Measurements from ENCODE around the gene ETFA. TPM values are rescaled to one million over a fixed set of nuclear protein-coding genes. Genes with fewer than 3 reads are reported as not detected.

Gene ETFA
- total and polyA plus RNA-seq, 10 of the 15 experiments (the other 5 are each of a cell fraction or from before 2014, with no cell fraction given), result 114 to 331 (median 152) TPM

GRCh38 chr15:76192715-76193114 is 118.6 kb downstream of the ETFA start (continued):
- TF ChIP-seq, protein P1, sequence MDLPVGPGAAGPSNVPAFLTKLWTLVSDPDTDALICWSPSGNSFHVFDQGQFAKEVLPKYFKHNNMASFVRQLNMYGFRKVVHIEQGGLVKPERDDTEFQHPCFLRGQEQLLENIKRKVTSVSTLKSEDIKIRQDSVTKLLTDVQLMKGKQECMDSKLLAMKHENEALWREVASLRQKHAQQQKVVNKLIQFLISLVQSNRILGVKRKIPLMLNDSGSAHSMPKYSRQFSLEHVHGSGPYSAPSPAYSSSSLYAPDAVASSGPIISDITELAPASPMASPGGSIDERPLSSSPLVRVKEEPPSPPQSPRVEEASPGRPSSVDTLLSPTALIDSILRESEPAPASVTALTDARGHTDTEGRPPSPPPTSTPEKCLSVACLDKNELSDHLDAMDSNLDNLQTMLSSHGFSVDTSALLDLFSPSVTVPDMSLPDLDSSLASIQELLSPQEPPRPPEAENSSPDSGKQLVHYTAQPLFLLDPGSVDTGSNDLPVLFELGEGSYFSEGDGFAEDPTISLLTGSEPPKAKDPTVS (IDR thresholded peaks at IDR 0.05; ENCODE audit: low read depth, low read length), result no peak
- TF ChIP-seq SREBF1 (IDR thresholded peaks at IDR 0.05; ENCODE audit: low read length) (no peak), RCOR1 (conservative IDR thresholded peaks at IDR 0.05; ENCODE audit: low read depth, low read length) (no peak), E2F4 (IDR thresholded peaks at IDR 0.05; ENCODE audit: low read depth, low read length) (no peak), RAD51 (IDR thresholded peaks at IDR 0.05) (no peak)

GRCh38 chr15:76191539-76192244 is 119.6 kb downstream of the ETFA start:
- ChIA-PET CTCF (interaction anchor here (0.6 to 3.5 kb wide), 22 partner anchors 10 to 757 kb away, joined by 3 to 18 read pairs (median 3); no protein-coding TSS in a partner anchor), RAD21 (ENCODE audit: unreplicated experiment) (interaction anchor here (0.6 to 1.3 kb wide), 8 partner anchors 27 to 659 kb away, joined by 3 to 4 read pairs (median 3); no protein-coding TSS in a partner anchor), POLR2A (no interaction called here), SMC1A (ENCODE audit: uncharacterized antibody, unreplicated experiment) (interaction anchor here (0.7 to 1.6 kb wide), 5 partner anchors 10 to 669 kb away, joined by 3 to 5 read pairs (median 4); no protein-coding TSS in a partner anchor)
- peak overlapping the region; percentile 69 for H2AFZ ChIP-seq (ENCODE audit: control insufficient read depth, low read depth, low read length)
- no peak overlapping the region for H3K27ac ChIP-seq (ENCODE audit: control insufficient read depth, insufficient read depth)
- no peak overlapping the region; the same call in 1 of the 2 replicates for H3K4me3 ChIP-seq
- H4K20me1 ChIP-seq (ENCODE audit: control insufficient read depth, insufficient read depth), result no peaks in the 10 kb centered on the region
- H3K9ac ChIP-seq (ENCODE audit: control insufficient read depth, insufficient read depth, low read length), result peak overlapping the region; percentile 52
- 76% methylated on average over 50 of the region's 55 CpGs for WGBS (ENCODE audit: insufficient coverage, insufficient replicate concordance, low lambda C conversion rate, missing lambda C conversion rate)
- in situ Hi-C loops (cut with MboI) (no loop called here), intact Hi-C loops (cut with micrococcal nuclease; ENCODE audit: unreplicated experiment) (loop anchor here (2.0 to 5.0 kb wide), 2 partner anchors 95 to 146 kb away; partner anchors contain the start of gene ISL2)
- peaks cover 14% of the 10 kb centered on the region for H3K4me1 ChIP-seq (ENCODE audit: control insufficient read depth, insufficient read depth, low read length)
- H3K9me3 ChIP-seq (replicated peaks; ENCODE audit: control insufficient read depth, insufficient read depth, low read length), result no peaks in the 10 kb centered on the region; the same call in 2 of the 3 replicates
- no TSS peak for BruUV-seq (replicated peaks)
- TF ChIP-seq GATAD2B (conservative IDR thresholded peaks at IDR 0.05; ENCODE audit: low read depth) (no peak), CTCF (IDR thresholded peaks at IDR 0.05 in 2 of 3, conservative IDR thresholded peaks at IDR 0.05 in 1 of 3; ENCODE audit: control insufficient read depth in 2 of 3, extremely low read depth in 1 of 3, insufficient read depth in 1 of 3, low read depth in 3 of 3, low read length in 3 of 3) (0 out of 6 replicates have a peak, but pooled peaks of 1 of the 3 experiments have one; percentile 20), EZH2 (IDR thresholded peaks at IDR 0.05; ENCODE audit: borderline replicate concordance, control insufficient read depth, low read depth, low read length) (no peak), MEF2B (IDR thresholded peaks at IDR 0.05; ENCODE audit: partially characterized antibody, poor library complexity, severe bottlenecking) (no peak), PAX8 (IDR thresholded peaks at IDR 0.05) (no peak)
- TF ChIP-seq, protein P2, sequence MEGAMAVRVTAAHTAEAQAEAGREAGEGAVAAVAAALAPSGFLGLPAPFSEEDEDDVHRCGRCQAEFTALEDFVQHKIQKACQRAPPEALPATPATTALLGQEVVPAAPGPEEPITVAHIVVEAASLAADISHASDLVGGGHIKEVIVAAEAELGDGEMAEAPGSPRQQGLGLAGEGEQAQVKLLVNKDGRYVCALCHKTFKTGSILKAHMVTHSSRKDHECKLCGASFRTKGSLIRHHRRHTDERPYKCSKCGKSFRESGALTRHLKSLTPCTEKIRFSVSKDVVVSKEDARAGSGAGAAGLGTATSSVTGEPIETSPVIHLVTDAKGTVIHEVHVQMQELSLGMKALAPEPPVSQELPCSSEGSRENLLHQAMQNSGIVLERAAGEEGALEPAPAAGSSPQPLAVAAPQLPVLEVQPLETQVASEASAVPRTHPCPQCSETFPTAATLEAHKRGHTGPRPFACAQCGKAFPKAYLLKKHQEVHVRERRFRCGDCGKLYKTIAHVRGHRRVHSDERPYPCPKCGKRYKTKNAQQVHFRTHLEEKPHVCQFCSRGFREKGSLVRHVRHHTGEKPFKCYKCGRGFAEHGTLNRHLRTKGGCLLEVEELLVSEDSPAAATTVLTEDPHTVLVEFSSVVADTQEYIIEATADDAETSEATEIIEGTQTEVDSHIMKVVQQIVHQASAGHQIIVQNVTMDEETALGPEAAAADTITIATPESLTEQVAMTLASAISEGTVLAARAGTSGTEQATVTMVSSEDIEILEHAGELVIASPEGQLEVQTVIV (IDR thresholded peaks at IDR 0.05; ENCODE audit: borderline replicate concordance, partially characterized antibody), result no peak
- DNase-seq (ENCODE audit: low read depth, low spot score) (no peak), ATAC-seq (no peak), FAIRE-seq (no peak)
- H3K4me2 ChIP-seq (ENCODE audit: control insufficient read depth, insufficient read depth), result peak overlapping the region; percentile 80; the same call in 1 of the 2 replicates
- no peaks in the 10 kb centered on the region for H3K36me3 ChIP-seq (ENCODE audit: control insufficient read depth in 2 of 2, insufficient read depth in 2 of 2, low read length in 1 of 2)
- H3K79me2 ChIP-seq (ENCODE audit: control insufficient read depth, insufficient read depth, low read length), result no peaks in the 10 kb centered on the region
- H3K27me3 ChIP-seq (replicated peaks in 1 of 2; ENCODE audit: control insufficient read depth in 2 of 2, insufficient read depth in 2 of 2, low read length in 1 of 2), result 0 out of 4 replicates have a peak, but pooled peaks cover 0 to 1% of the 10 kb centered on the region in 2 experiments

All from GM12878 (cell line).